Aorta (tissue), 5 donors: ENCODE results near the gene RRP9. TPM values are rescaled to one million over a fixed set of nuclear protein-coding genes. Genes with fewer than 3 reads are reported as not detected.

Source experiments
- ATAC-seq: fragments of 200-7000 bp; cut with Tn5 transposase; one replicate; pipeline ENCODE4 v1.9.1; 2022; ENCODE audit warnings: moderate library complexity; ENCODE audit not compliant: low FRiP score
- DNase-seq, 2 donors: peaks; one replicate each; pipeline ENCODE4 v3.0.0-alpha.2; 2020
- H3K27ac ChIP-seq, 2 donors: one replicate each; pipeline ENCODE4 v1.5.1; 2013; ENCODE audit warnings: low read length in 2 of 2, mild to moderate bottlenecking in 2 of 2, moderate library complexity in 2 of 2, control low read depth in 1 of 2, inconsistent platforms in 1 of 2, low read depth in 1 of 2
- H3K27me3 ChIP-seq, 2 donors: one replicate each; pipeline ENCODE4 v1.6.1; 2013; ENCODE audit warnings: control low read depth in 1 of 2, low read length in 1 of 2, mild to moderate bottlenecking in 1 of 2, moderate library complexity in 1 of 2; ENCODE audit not compliant: insufficient read depth in 2 of 2, control insufficient read depth in 1 of 2
- H3K36me3 ChIP-seq, 2 donors: one replicate each; pipeline ENCODE4 v1.6.1; 2013; ENCODE audit warnings: control low read depth in 1 of 2, low read length in 1 of 2, mild to moderate bottlenecking in 1 of 2; ENCODE audit not compliant: insufficient read depth in 2 of 2, control insufficient read depth in 1 of 2
- H3K4me1 ChIP-seq, 2 donors: one replicate each; pipeline ENCODE4 v1.6.1; 2013; ENCODE audit warnings: low read length in 2 of 2, control low read depth in 1 of 2, mild to moderate bottlenecking in 1 of 2, moderate library complexity in 1 of 2; ENCODE audit not compliant: insufficient read depth in 2 of 2, control insufficient read depth in 1 of 2
- H3K4me3 ChIP-seq, 2 donors: one replicate each; pipeline ENCODE4 v1.5.1; 2013; ENCODE audit warnings: low read length in 2 of 2, control low read depth in 1 of 2, mild to moderate bottlenecking in 1 of 2
- H3K9me3 ChIP-seq: one replicate; pipeline ENCODE4 v1.6.1; 2013; ENCODE audit warnings: mild to moderate bottlenecking, low read length; ENCODE audit not compliant: control insufficient read depth
- WGBS, 2 donors: extraction: QIAGEN DNeasy Blood & Tissue Kit; methylation state at CpG; one replicate each; pipeline ENCODE4 v1.1.7; 2013; 5-methylcytosine and 5-hydroxymethylcytosine counted together
- intact Hi-C, 2 donors: fragments of 100-400 bp; cut with DNase I; formaldehyde crosslinking; loops; one replicate each; pipeline versions ENCODE4 v1.14.2 to v1.15.0; 2022
- polyA plus RNA-seq, 2 donors: library from polyadenylated mRNA; stranded (reverse); fragments of 200-250 nt; gene quantifications; one replicate each; pipeline ENCODE4 v1.2.3, GENCODE V29; 2013
- total RNA-seq, 2 donors: library from RNA; stranded (reverse); fragmentation: NEBNext Ultra II Directional; extraction: Animal tissue kit (Norgen Biotek cat#: 25700); gene quantifications; one replicate each; pipeline ENCODE4 v1.2.1, GENCODE V29; 2021
- donor health status: healthy with polysubstance abuse.
- donor health status: Bipolar disorder and iron deficiency.
- donor health status: DM: no; HTN: no; CAD: no.
- donor health status: DM: no; HTN: no; CAD: no.
- donor health status: DM: yes; HTN: yes; CAD: no.

The RRP9 gene
- total and polyA plus RNA-seq, 4 donors = 5.0 to 11.4 (median 10.2) TPM

DNA sequence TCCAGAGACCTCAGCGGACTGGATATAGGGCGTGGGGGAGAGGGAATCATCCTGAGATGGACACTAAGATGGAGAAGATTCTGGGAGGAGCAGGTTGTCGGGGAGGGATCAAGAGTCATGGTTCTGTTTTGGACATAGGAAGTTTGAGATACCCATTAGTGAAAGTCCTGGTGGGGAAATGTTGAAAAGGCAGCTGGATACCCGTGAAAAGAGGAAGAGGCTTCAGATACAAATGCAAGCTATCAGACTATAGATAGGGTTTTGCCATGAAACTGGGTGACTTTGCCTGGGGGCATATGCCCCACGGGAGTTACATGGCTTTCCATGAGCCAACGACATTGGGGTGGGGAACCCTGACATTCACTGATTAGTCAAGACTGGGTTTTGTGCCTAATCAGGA is 12.4 kb upstream of the RRP9 start:
- no peak for ATAC-seq
- intact Hi-C loops = no loop called here
- 84 to 86% methylated on average over 6 of the region's 6 CpGs for WGBS, 2 donors
- no peak overlapping the region for H3K4me3 ChIP-seq
- no peaks in the 10 kb centered on the region for H3K9me3 ChIP-seq
- H3K4me1 ChIP-seq = no peaks in the 10 kb centered on the region
- H3K27ac ChIP-seq = no peak overlapping the region
- no peaks in the 10 kb centered on the region for H3K36me3 ChIP-seq
- no peak for DNase-seq
- no peaks in the 10 kb centered on the region for H3K27me3 ChIP-seq

GRCh38 chr3:51953445-51953844 is 11.7 kb upstream of the RRP9 start:
- no peak for DNase-seq
- H3K4me3 ChIP-seq = no peak overlapping the region
- ATAC-seq = no peak
- H3K36me3 ChIP-seq = no peaks in the 10 kb centered on the region
- H3K9me3 ChIP-seq = no peaks in the 10 kb centered on the region
- 84 to 86% methylated on average over 3 of the region's 3 CpGs for WGBS, 2 donors
- H3K27ac ChIP-seq = no peak overlapping the region
- intact Hi-C loops = no loop called here
- no peaks in the 10 kb centered on the region for H3K27me3 ChIP-seq
- H3K4me1 ChIP-seq = no peaks in the 10 kb centered on the region

DNA sequence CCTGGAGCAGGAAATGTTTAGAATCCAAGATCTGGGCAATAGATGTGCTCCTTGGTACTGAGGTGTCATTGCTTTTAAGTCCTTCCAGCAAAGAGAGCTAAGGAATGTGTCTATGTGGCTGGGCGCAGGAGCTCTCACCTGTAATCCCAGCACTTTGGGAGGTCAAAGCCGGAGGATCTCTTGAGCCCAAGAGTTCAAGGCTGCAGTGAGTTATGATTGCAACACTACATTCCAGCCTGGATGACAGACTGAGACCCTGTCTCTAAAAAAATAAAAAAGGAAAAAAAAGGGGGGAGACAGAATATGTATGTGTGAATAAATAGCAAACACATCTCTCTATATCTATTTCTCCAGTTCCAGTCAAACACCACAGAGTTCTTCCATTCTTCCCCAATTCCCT is 9.2 kb upstream of the RRP9 start:
- DNase-seq (peak in 1 of 2 donors; percentile 2), ATAC-seq (no peak)

GRCh38 chr3:51949121-51949520 is 7.4 kb upstream of the RRP9 start:
- no peaks in the 10 kb centered on the region for H3K9me3 ChIP-seq
- H3K4me3 ChIP-seq = no peak overlapping the region
- 94 to 97% methylated on average over 5 of the region's 5 CpGs for WGBS, 2 donors
- ATAC-seq = no peak
- DNase-seq = peak in 1 of 2 donors; percentile 39
- no peaks in the 10 kb centered on the region for H3K27me3 ChIP-seq
- intact Hi-C loops = no loop called here
- no peaks in the 10 kb centered on the region for H3K4me1 ChIP-seq
- H3K36me3 ChIP-seq = no peaks in the 10 kb centered on the region
- no peak overlapping the region for H3K27ac ChIP-seq

More for the DNA sequence above, 9.2 kb upstream of the RRP9 start:
- no peaks in the 10 kb centered on the region for H3K36me3 ChIP-seq
- no peaks in the 10 kb centered on the region for H3K9me3 ChIP-seq
- intact Hi-C loops = no loop called here
- H3K27ac ChIP-seq = no peak overlapping the region
- no peaks in the 10 kb centered on the region for H3K4me1 ChIP-seq
- no peak overlapping the region for H3K4me3 ChIP-seq
- H3K27me3 ChIP-seq = no peaks in the 10 kb centered on the region
- WGBS, 2 donors = 92 to 96% methylated on average over 2 of the region's 2 CpGs

DNA sequence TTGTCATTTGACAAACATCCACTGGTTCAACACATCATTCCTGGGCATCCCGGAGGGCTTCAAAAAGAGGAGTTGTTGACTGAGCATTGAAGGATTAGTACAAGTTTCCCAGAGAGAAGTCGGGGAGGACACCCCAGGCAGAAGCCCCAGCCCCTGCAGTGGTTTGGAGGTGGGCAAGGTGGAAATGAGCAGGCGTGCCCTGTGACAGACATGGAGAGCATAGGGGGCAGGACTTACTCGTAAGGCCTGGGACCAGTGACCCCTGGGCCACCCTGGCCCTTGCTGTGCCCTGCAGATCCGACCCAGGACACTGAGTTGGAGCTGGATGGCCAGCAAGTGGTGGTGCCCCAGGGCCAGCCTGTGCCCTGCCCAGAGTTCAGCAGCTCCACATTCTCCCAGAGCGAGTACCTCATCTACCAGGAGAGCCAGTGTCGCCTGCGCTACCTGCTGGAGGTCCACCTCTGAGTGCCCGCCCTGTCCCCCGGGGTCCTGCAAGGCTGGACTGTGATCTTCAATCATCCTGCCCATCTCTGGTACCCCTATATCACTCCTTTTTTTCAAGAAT is 6.4 kb upstream of the RRP9 start:
- no peaks in the 10 kb centered on the region for H3K36me3 ChIP-seq
- intact Hi-C loops = no loop called here
- H3K27me3 ChIP-seq = no peaks in the 10 kb centered on the region
- H3K4me1 ChIP-seq = no peaks in the 10 kb centered on the region
- H3K4me3 ChIP-seq = no peak overlapping the region
- ATAC-seq (no peak), DNase-seq (peak in 1 of 2 donors; percentile 39)
- no peak overlapping the region for H3K27ac ChIP-seq
- H3K9me3 ChIP-seq = no peaks in the 10 kb centered on the region
- WGBS, 2 donors = 93% methylated on average over 10 of the region's 10 CpGs

DNA sequence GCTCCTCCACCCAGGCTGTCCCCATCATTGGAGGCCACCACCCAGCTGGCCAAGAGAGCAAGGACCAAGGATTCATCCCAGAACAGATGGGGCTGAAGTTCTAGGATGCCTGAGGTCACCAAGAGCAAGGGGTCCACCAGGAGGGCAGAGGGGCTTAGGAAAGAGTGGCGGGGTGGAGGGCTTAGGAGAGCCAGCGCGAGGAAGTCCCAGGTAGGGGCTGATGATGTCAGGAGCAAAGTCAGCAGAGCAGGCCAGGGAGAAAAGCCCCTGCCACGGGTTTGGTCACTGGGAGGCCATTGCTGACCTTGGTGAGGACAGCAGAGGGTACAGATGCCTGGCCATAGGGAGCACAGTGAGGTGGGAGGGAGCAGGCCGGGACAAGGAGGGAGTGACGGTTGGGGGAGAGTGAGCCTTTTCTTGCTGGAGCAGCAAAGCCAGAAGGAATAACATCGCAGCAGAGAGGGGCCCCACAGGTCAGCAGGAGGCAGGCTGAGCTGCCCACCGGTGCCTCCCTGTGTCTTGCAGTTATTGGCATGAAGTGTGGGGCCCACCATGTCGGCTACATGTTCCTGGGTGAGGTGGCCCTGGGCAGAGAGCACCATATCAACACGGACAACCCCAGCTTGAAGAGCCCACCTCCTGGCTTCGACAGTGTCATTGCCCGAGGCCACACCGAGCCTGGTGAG is 5.7 kb upstream of the RRP9 start:
- ATAC-seq (no peak), DNase-seq (peak; percentile 28 to 61)
- Histone ChIP-seq H3K27me3 (no peaks in the 10 kb centered on the region), H3K9me3 (no peaks in the 10 kb centered on the region), H3K36me3 (no peaks in the 10 kb centered on the region), H3K4me1 (no peaks in the 10 kb centered on the region), H3K4me3 (no peak overlapping the region), H3K27ac (no peak overlapping the region)
- WGBS, 2 donors = 78% methylated on average over 13 of the region's 13 CpGs
- intact Hi-C loops = no loop called here

DNA sequence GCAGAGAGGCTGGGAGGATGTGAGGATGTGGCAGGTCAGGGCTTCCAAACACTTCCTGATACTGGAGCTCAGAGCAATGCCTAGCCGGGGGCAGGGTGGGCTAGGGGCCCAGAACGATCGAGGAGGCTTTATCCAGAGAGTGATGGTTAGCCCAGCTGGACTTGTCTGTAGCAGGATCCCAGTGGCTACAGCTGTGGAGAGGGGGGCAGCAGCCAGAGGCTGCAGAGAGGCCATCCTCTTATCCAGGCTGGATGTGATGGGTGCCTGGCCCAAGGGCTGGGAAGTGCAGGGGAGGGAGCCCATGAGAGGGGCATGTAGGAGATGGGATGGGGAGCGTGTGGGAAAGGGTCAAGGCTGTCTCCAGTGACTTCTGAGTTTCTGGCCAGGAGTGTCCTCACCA is 5.1 kb upstream of the RRP9 start:
- intact Hi-C loops = no loop called here
- H3K9me3 ChIP-seq = no peaks in the 10 kb centered on the region
- no peak for ATAC-seq
- 78 to 87% methylated on average over 4 of the region's 4 CpGs for WGBS, 2 donors
- H3K27me3 ChIP-seq = no peaks in the 10 kb centered on the region
- H3K27ac ChIP-seq = no peak overlapping the region
- H3K36me3 ChIP-seq = no peaks in the 10 kb centered on the region
- H3K4me1 ChIP-seq = no peaks in the 10 kb centered on the region
- peak in 1 of 2 donors; percentile 63 for DNase-seq
- H3K4me3 ChIP-seq = no peak overlapping the region

GRCh38 chr3:51945926-51946705 is 4.4 kb upstream of the RRP9 start:
- no peak for ATAC-seq
- H3K4me1 ChIP-seq = no peaks in the 10 kb centered on the region
- 93% methylated on average over 14 of the region's 14 CpGs for WGBS, 2 donors
- no peak overlapping the region for H3K4me3 ChIP-seq
- DNase-seq = peak; percentile 31 to 48
- H3K27ac ChIP-seq = no peak overlapping the region
- no peaks in the 10 kb centered on the region for H3K9me3 ChIP-seq
- no peaks in the 10 kb centered on the region for H3K27me3 ChIP-seq
- intact Hi-C loops = no loop called here
- no peaks in the 10 kb centered on the region for H3K36me3 ChIP-seq
